PFSK-1 (cell line): ENCODE results near the gene SLC7A10.

Source experiments
- FOXP2 ChIP-seq: optimal IDR thresholded peaks from 2 replicates; pipeline ENCODE3; 2011; ENCODE audit warnings: borderline replicate concordance, control low read depth, inconsistent platforms; ENCODE audit not compliant: insufficient read depth; ENCODE audit errors: extremely low read length, extremely low read depth
- POLR2AphosphoS5 ChIP-seq: IDR thresholded peaks from 2 replicates; pipeline ENCODE4 v1.6.1; 2012; ENCODE audit warnings: low read depth, mild to moderate bottlenecking, control low read depth, low read length, moderate library complexity
- SIN3A ChIP-seq: IDR thresholded peaks from 2 replicates; pipeline ENCODE4 v1.6.1; 2012; ENCODE audit warnings: mild to moderate bottlenecking, low read length, moderate library complexity, borderline replicate concordance; ENCODE audit not compliant: insufficient read depth
- TAF1 ChIP-seq: IDR thresholded peaks from 2 replicates; pipeline ENCODE4 v1.6.1; 2012; ENCODE audit warnings: low read length, control low read depth, borderline replicate concordance; ENCODE audit not compliant: insufficient read depth
- TF ChIP-seq, protein P1 (sequence below), 2 experiments: IDR thresholded peaks; 2 replicates each; pipeline versions ENCODE4 v1.6.1 to v1.8.0; 2011 to 2012; ENCODE audit warnings: low read depth in 2 of 2, low read length in 2 of 2, control low read depth in 1 of 2, inconsistent platforms in 1 of 2, mild to moderate bottlenecking in 1 of 2, moderate library complexity in 1 of 2; ENCODE audit not compliant: insufficient read depth in 1 of 2

SLC7A10 gene

DNA sequence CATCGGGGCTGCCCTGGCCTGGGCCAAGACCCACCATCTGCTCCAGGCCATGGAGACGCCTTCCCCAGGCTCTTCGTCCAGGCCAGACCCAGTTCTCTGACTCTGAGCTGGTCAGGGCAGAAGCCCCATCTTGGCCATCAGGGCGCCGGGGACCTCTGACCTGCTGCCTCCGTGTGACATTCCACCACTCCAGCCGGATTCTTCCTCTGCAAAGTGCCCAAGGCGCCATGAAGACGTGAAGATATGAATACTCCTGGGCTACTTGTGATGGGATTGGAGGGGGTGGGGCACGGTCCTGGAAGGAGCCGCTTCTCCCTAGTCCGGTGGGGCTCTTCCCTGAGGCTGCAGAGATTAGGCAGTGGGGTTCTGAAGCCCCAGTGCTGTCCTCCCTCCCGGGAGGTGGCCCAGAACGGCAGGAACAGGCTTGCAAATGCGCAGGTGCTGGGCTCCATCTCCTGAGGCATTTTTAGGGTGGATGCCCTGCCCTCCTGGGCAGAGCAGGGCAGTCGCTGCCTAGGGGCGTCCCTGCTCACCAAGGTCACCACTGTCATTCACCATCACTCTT is 26.0 kb upstream of the SLC7A10 start:
- TF ChIP-seq, protein P1, sequence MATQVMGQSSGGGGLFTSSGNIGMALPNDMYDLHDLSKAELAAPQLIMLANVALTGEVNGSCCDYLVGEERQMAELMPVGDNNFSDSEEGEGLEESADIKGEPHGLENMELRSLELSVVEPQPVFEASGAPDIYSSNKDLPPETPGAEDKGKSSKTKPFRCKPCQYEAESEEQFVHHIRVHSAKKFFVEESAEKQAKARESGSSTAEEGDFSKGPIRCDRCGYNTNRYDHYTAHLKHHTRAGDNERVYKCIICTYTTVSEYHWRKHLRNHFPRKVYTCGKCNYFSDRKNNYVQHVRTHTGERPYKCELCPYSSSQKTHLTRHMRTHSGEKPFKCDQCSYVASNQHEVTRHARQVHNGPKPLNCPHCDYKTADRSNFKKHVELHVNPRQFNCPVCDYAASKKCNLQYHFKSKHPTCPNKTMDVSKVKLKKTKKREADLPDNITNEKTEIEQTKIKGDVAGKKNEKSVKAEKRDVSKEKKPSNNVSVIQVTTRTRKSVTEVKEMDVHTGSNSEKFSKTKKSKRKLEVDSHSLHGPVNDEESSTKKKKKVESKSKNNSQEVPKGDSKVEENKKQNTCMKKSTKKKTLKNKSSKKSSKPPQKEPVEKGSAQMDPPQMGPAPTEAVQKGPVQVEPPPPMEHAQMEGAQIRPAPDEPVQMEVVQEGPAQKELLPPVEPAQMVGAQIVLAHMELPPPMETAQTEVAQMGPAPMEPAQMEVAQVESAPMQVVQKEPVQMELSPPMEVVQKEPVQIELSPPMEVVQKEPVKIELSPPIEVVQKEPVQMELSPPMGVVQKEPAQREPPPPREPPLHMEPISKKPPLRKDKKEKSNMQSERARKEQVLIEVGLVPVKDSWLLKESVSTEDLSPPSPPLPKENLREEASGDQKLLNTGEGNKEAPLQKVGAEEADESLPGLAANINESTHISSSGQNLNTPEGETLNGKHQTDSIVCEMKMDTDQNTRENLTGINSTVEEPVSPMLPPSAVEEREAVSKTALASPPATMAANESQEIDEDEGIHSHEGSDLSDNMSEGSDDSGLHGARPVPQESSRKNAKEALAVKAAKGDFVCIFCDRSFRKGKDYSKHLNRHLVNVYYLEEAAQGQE (IDR thresholded peaks at IDR 0.05; ENCODE audit: insufficient read depth in 1 of 2, low read depth in 2 of 2, low read length in 2 of 2), result no peak
- TF ChIP-seq SIN3A, result no peak
- TF ChIP-seq TAF1, result no peak
- no peak for TF ChIP-seq POLR2AphosphoS5
- no peak for TF ChIP-seq FOXP2

DNA sequence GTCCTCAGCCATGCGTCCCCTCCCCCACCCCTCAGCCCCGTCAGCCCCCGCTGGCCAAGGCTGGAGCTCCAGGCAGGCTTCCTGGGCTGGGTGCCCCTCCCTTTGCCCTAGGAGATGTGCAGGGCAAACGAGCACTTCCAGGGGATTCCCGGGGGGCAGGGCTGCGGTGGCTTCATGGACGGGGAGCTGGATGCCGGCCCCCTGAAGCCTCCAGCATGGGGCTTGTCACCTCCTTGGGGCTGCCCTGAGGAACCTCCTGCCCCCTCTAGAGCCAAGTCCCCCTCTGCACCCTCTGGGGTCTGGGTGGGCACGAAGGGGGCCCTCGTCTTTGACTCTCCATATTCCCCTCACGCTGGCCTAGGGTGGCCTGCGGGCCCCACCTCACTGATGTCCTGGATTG is 25.4 kb upstream of the SLC7A10 start:
- TF ChIP-seq POLR2AphosphoS5, result no peak
- TF ChIP-seq, protein P1 (IDR thresholded peaks at IDR 0.05; ENCODE audit: insufficient read depth in 1 of 2, low read depth in 2 of 2, low read length in 2 of 2), result no peak
- TF ChIP-seq SIN3A, result no peak
- TF ChIP-seq TAF1, result no peak
- TF ChIP-seq FOXP2, result no peak

DNA sequence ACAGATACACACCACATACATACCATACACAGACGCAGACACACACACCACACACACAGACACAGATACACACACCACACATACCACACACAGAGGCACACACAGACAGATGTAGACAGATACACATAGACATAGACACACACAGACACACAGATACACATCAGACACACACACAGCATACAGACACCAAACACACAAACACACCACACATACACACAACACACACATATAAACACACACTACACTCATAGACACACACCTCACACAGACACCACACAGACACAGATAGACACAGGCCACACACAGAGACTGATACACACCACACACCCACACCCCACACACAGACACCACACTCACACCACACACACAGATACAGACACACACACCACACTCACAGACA is 24.9 kb upstream of the SLC7A10 start:
- TF ChIP-seq TAF1 (no peak), FOXP2 (no peak), POLR2AphosphoS5 (no peak), SIN3A (no peak)
- TF ChIP-seq, protein P1 (IDR thresholded peaks at IDR 0.05; ENCODE audit: insufficient read depth in 1 of 2, low read depth in 2 of 2, low read length in 2 of 2), result no peak

DNA sequence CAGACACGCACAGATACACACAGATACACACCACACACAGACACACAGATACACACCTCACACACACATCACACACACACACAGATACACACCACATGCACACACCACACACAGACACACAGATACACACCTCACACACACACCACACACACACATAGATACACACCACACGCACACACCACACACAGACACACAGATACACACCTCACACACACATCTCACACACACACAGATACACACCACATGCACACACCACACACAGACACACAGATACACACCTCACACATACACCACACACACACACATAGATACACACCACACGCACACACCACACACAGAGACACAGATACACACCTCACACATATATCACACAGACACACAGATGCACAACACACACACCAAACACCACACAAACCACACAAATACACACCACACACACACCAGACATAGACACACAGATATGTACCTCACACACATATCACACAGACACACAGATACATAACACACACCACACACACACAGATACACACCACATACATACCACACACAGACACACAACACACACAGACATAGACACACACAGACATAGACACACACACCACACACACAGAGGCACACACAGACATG is 24.2 kb upstream of the SLC7A10 start:
- TF ChIP-seq, protein P1 (IDR thresholded peaks at IDR 0.05; ENCODE audit: insufficient read depth in 1 of 2, low read depth in 2 of 2, low read length in 2 of 2), result no peak
- no peak for TF ChIP-seq POLR2AphosphoS5
- TF ChIP-seq FOXP2, result no peak
- TF ChIP-seq TAF1, result no peak
- TF ChIP-seq SIN3A, result no peak
